Stimulated activated CD4-positive, alpha-beta T cell treated with anti-CD3 and anti-CD28 coated beads, Interleukin-4, amount 100 ng/mL, for 48 hours (primary cell): ENCODE data around the gene AOPEP.

Experiments used
- DNase-seq, 2 donors: peaks; one replicate each; pipeline ENCODE4 v3.0.0-alpha.2; 2020; ENCODE audit warnings: low read depth in 2 of 2

AOPEP gene

DNA sequence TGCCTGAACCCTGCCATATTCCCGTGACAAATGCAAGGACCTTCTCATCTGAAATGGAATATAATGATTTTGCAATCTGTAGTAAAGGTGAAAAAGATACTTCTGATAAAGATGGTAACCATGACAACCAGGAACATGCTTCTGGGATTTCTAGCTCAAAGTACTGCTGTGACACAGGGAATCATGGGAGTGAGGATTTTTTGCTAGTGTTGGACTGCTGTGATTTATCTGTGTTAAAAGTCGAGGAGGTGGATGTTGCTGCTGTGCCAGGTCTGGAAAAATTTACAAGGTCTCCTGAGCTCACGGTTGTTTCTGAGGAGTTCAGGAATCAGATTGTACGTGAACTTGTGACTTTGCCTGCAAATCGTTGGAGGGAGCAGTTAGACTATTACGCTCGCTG, 33.5 kb downstream of the AOPEP start:
- no peak for DNase-seq

DNA sequence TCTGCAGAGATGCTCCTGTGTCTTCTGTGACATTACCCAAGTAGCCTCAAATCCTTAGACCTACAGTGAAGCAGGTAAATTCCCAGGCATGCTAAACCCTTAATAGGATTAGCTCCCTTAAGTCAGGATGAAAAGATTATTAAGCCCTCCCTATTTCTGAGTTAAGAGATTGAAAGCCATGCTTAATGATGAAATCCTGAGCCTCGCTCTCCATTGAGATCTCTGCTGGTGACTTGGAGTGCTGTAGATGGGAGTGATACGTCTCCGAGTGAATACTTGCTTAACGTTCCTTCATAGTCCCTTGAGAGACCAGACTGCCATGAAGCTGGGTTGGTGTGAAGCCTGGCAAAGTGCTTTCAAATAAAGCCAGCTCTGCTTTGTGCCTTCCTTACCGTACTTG, 34.2 kb downstream of the AOPEP start:
- no peak for DNase-seq

DNA sequence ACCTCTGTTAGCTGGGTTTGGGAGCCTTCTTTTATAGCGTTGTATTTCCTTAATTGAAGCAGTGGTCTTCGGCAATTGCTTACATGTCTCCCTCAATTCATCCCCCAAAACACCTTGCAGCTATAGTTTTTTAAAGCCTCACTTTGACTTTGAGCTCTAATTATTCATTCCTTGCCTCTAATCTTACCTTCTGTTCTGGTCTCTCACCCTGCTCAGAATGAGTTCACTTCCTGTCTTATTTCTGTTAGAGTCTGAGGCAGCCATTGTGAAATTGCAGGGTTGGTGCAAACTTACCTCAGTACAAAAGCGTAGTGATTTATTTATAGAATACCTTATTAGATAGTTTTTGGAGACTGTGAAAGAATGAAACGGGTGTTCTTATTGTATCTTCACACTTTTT, 35.0 kb downstream of the AOPEP start:
- no peak for DNase-seq

DNA sequence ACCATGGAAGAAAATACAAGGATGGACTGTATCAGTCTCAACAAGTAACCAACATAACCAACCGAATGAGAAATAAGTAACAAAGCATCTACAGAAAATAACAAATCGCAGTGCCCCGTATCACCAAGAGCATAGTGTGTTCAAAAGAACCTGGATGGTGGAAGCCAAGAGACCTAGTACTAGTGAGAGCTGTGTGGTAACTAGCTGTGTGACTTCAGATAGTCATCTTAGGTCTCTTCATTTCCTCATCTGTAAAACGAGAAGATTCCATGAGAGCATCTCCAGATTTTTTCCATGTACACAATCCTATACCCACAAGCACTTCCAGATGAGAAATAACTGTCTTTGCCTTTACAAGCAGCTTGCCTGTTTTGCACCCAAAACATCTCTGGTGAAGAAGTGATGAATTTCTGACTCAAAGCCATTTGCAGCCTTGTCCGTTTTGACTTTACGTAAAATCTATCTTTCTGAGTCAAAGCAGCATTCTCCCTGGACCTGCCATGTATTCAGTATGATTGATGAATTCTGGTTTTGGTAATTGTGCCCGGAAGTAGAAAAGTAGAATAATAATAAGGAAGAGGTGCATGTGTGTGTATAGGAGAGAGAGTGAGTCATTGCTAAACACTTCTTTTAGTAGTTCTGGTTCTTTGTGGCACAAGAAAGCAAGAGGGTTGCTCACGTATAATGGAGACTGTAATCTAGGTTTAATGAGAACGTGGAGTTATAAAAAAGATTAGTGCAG, 41.0 kb downstream of the AOPEP start:
- DNase-seq = no peak

DNA sequence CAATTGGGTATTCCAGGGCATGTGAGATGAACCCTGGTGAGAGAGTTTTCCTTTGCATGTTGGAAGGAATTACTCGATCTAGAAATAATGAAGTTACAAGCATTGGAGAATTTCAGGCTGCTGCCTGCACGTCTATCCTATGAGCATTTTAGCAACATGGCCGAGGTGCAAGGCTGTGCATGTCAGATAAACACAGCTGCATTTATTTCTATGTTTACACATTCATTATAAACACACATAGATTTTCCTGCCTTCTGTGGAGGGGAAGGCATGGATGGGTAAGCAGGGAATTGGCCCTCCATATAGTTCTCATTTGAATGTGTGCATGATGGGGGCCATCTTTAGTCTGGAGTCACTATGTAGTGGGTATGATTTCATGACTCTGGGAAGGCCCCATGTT, 42.3 kb downstream of the AOPEP start:
- no peak for DNase-seq

- DNase-seq = no peak
Observed at GRCh38 chr9:94770334-94770733, 43.8 kb downstream of the AOPEP start.

DNA sequence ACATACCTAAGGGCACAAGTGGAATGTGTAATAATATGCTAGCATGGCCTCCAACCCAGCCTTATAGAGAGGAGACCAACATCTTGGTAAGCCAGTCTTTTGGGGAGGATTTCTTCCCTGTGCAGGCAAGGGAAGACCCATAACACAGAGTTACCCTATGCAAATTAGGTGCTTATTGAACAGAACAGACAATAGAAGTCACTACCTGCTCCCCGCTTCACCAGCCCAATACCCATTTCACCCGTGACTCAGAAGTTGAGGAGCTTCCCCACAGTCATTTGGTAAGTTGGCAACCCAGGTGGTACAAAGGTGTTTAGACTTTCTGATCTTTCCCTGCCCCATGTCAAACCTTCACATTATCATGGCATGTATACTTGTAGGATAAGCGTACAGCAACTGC, 44.6 kb downstream of the AOPEP start:
- DNase-seq = no peak

- DNase-seq = no peak
Observed at GRCh38 chr9:94772144-94772543, 45.6 kb downstream of the AOPEP start.

- no peak for DNase-seq
Observed at GRCh38 chr9:94772639-94773303, 46.3 kb downstream of the AOPEP start.

DNA sequence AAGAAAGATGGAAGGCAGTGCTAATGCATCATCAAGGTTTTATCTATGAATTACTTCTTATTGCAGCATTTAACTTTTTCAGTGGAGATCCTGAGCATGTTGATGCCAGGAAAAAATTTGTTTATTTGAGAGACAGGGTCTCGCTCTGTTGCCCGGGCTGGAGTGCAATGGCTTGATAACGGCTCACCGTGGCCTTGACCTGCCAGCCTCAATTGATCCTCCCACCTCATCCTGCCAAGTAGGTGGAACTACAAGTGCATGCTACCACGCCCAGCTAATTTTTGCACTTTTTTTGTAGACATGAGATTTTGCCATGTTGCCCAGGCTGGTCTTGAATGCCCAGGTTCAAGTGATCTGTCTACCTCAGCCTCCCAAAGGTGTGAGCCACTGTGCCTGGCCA, 47.2 kb downstream of the AOPEP start:
- no peak for DNase-seq

GRCh38 chr9:94778013-94778412, 51.5 kb downstream of the AOPEP start:
- DNase-seq = no peak

DNA sequence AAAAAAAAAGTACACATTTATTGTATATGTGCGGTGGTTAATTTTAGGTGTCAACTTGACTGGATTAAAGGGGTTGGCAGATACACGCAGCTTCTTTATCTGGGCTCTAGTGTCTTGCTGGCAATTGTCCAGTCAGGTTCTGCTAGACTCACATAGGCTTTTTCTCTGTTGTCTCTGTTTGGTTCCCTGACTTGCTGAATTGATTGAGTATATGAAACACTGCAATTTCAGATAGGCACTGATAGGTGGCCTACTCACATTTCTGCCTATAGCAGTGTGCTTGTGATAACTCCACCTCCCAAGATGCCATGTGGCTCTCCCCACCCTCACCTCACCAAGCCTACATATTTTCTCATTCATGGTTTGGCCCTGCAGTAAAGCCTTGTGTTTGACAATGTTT, 52.5 kb downstream of the AOPEP start:
- DNase-seq = no peak

GRCh38 chr9:94779693-94780290, 53.3 kb downstream of the AOPEP start:
- no peak for DNase-seq

- DNase-seq = peak; percentile 14 to 15
Observed at GRCh38 chr9:94780516-94780950, 54.0 kb downstream of the AOPEP start.

GRCh38 chr9:94782355-94783101, 56.0 kb downstream of the AOPEP start:
- no peak for DNase-seq

GRCh38 chr9:94783102-94783682, 56.7 kb downstream of the AOPEP start:
- peak in 1 of 2 donors; percentile 16 for DNase-seq

DNA sequence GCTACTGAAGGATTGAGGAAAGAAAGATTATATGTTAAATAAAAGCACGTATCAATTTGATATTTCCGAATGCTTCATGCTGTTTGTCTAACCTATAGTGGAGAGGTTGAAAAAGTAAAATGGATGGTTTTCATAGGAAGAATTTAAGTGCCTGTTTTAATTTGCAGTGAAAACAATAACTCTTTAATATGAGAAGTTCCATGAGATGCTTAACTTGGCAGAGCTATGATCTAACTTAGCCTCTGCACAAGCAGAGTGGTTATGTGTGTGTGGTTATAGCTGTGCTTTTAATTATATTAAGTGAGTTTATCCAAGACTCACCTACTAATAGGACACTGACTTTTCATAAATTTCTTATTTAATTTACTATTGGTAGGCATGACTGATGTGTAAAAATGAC, 57.4 kb downstream of the AOPEP start:
- DNase-seq = no peak

DNA sequence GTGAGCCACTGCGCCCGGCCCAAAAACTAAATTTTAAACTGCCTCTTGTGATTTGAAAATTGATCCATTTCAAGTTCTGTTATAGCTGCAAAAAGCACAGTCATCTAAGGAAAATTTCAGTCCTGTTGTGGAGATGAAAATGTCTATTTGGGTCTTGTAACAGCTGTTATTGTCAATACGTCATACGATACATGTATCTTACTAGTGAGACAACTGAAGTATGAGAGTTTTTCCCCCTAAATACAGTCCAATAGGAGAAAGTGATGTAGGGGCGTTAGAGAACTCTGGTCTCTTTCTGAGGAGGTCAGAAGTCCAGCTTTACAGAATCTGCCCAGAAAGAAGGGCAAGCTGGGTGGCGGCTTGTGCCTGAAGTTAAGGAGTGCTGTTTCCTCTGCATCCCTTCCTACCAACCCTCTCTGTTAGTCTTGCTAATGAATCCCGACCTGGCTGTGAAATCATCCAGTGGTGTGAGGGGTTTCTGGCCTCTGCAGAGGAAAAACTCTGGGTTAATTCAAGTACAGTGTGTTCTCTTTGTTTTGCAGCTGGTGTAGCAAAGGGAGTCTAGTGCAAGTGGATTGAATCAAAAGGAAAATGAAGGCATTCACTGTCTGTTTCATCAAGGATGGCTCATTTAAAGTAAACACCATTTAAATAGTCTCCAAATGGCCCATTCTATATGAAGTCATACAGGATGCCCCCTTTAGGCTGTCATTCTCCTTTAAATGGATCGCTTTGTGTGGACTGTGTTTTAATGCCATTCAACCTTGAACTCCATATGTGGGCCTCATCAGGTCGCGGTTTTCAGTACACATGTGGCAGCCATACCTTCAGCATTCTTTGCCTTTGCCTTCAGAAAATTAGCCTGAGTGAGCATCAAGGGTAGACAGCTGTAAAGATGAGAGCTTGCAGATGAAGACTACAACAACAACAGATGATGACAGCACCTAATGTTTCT, 59.0 kb downstream of the AOPEP start:
- DNase-seq = no peak

GRCh38 chr9:94786586-94786985, 60.1 kb downstream of the AOPEP start:
- no peak for DNase-seq

DNA sequence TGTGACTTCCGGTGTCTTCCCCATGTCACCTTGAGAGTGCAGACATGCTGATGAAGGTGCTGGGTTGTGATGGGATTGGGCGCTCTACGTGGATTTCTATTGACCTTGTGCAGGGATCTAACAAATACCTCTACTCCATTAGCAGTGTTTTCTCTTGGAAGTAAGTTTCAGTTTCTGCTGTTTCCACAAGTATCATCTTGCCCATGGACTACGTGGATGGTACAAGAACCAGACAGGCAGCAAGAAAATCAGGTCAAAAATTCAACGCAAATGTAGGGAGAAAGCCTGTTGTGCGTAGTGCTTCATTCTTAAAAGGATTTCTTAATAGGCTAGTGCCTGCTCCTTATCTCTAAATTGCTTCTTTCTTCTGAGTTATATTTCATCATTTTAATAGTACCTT, 60.8 kb downstream of the AOPEP start:
- DNase-seq = no peak

- no peak for DNase-seq
Observed at GRCh38 chr9:94788570-94789105, 62.1 kb downstream of the AOPEP start.
